ENCODE measurements around the gene FGF6.

DNA sequence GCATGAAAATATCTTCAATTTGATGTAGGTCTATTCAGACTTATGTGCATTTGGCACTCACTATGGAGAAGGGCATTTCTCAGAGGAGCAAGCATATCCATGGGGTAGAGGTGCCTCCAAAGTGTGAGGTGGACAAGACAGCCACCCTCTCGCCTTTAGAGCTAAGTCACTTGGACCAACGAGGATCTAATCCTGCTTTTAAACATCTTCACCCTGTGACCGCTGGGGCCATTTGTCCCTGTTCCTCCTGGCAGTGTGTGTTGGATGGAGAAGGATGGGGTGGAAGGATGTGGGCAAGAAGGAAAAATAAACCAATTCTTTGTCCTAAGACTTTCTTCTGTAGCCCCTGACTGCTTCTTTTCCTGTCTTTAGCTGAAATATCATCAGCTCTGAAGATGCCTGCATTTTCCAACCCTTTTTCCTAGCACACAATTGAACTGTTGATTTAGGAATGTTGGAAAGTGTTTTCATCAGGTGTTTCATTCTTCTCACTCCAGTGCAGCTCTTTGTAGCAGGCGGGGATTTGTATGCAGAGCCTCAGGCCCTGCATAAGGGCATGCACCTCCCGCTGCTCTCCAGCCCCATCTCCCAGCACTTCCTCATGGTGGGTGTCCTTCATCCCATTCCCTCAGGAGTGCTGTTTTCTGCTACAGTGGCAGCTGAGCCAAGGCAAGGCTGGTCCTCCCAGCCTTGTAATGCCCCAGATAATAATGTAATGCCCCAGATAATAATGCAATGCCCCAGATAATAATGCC is 5.3 kb downstream of the FGF6 start:
- TF ChIP-seq CTCF (IDR thresholded peaks at IDR 0.05), result no peak
- no peak for TF ChIP-seq POLR2A (IDR thresholded peaks at IDR 0.05)
